Fibroblast of gingiva (primary cell): ENCODE measurements around the gene AKR1B1.

Experiments
- DNase-seq: peaks from one replicate; pipeline ENCODE4 v3.0.0-alpha.2; 2011; ENCODE audit warnings: low read depth

AKR1B1 gene

GRCh38 chr7:134444198-134444960 lies 14.5 kb downstream of the AKR1B1 start:
- peak; percentile 19 for DNase-seq

- DNase-seq, result no peak
Measured at GRCh38 chr7:134443396-134444070, 15.4 kb downstream of the AKR1B1 start.

- no peak for DNase-seq
Measured at GRCh38 chr7:134442441-134443220, 16.3 kb downstream of the AKR1B1 start.

GRCh38 chr7:134441264-134441663 lies 17.6 kb downstream of the AKR1B1 start:
- DNase-seq, result no peak

GRCh38 chr7:134440476-134440875 lies 18.4 kb downstream of the AKR1B1 start:
- no peak for DNase-seq

GRCh38 chr7:134440067-134440466 lies 18.8 kb downstream of the AKR1B1 start:
- DNase-seq, result no peak

GRCh38 chr7:134438946-134439345 lies 20.0 kb downstream of the AKR1B1 start:
- DNase-seq, result no peak

- DNase-seq, result peak; percentile 24
Measured at GRCh38 chr7:134435161-134435920, 23.6 kb downstream of the AKR1B1 start.

GRCh38 chr7:134434701-134435100 lies 24.2 kb downstream of the AKR1B1 start:
- no peak for DNase-seq

- no peak for DNase-seq
Measured at GRCh38 chr7:134433430-134433829, 25.5 kb downstream of the AKR1B1 start.

GRCh38 chr7:134432296-134433152 lies 26.4 kb downstream of the AKR1B1 start:
- DNase-seq, result peak; percentile 92

GRCh38 chr7:134431815-134432214 lies 27.1 kb downstream of the AKR1B1 start:
- DNase-seq, result no peak

GRCh38 chr7:134429481-134429880 lies 29.4 kb downstream of the AKR1B1 start:
- DNase-seq, result no peak

- DNase-seq, result no peak
Measured at GRCh38 chr7:134428942-134429341, 30.0 kb downstream of the AKR1B1 start.

GRCh38 chr7:134427896-134428295 lies 31.0 kb downstream of the AKR1B1 start:
- DNase-seq, result peak; percentile 70

- DNase-seq, result no peak
Measured at GRCh38 chr7:134425777-134426176, 33.1 kb downstream of the AKR1B1 start.

- DNase-seq, result no peak
Measured at GRCh38 chr7:134422638-134423037, 36.3 kb downstream of the AKR1B1 start.

GRCh38 chr7:134422008-134422407 lies 36.9 kb downstream of the AKR1B1 start:
- no peak for DNase-seq

GRCh38 chr7:134420424-134421125 lies 38.3 kb downstream of the AKR1B1 start:
- peak; percentile 62 for DNase-seq

GRCh38 chr7:134419875-134420274 lies 39.0 kb downstream of the AKR1B1 start:
- DNase-seq, result no peak
